ENCODE results near the gene FSHR.

Gene FSHR

GRCh38 chr2:49032936-49033335, 121.4 kb downstream of the FSHR start:
- no peak overlapping the region for H3K4me3 ChIP-seq (ENCODE audit: low read depth in 1 of 2, low read length in 2 of 2)
- H3K9me3 ChIP-seq (ENCODE audit: low read length): no peaks in the 10 kb centered on the region
- no peaks in the 10 kb centered on the region for H3K4me1 ChIP-seq (ENCODE audit: insufficient read depth, low read length)
- H3K27me3 ChIP-seq (ENCODE audit: control insufficient read depth in 1 of 2, insufficient read depth in 2 of 2, low read length in 2 of 2): no peaks in the 10 kb centered on the region
- H3K9ac ChIP-seq (ENCODE audit: low read length): no peak overlapping the region
- H3K27ac ChIP-seq (ENCODE audit: low read depth, low read length): no peak overlapping the region
- no peaks in the 10 kb centered on the region for H3K36me3 ChIP-seq (ENCODE audit: insufficient read depth, low read length)

GRCh38 chr2:49032126-49032525, 122.2 kb downstream of the FSHR start:
- no peaks in the 10 kb centered on the region for H3K27me3 ChIP-seq (ENCODE audit: control insufficient read depth in 1 of 2, insufficient read depth in 2 of 2, low read length in 2 of 2)
- H3K27ac ChIP-seq (ENCODE audit: low read depth, low read length): no peak overlapping the region
- no peaks in the 10 kb centered on the region for H3K36me3 ChIP-seq (ENCODE audit: insufficient read depth, low read length)
- H3K9me3 ChIP-seq (ENCODE audit: low read length): no peaks in the 10 kb centered on the region
- H3K4me3 ChIP-seq (ENCODE audit: low read depth in 1 of 2, low read length in 2 of 2): no peak overlapping the region
- H3K4me1 ChIP-seq (ENCODE audit: insufficient read depth, low read length): no peaks in the 10 kb centered on the region
- no peak overlapping the region for H3K9ac ChIP-seq (ENCODE audit: low read length)

- H3K4me1 ChIP-seq (ENCODE audit: insufficient read depth, low read length): no peaks in the 10 kb centered on the region
- no peaks in the 10 kb centered on the region for H3K9me3 ChIP-seq (ENCODE audit: low read length)
- H3K36me3 ChIP-seq (ENCODE audit: insufficient read depth, low read length): no peaks in the 10 kb centered on the region
- no peak overlapping the region for H3K27ac ChIP-seq (ENCODE audit: low read depth, low read length)
- no peak overlapping the region for H3K4me3 ChIP-seq (ENCODE audit: low read depth in 1 of 2, low read length in 2 of 2)
- no peaks in the 10 kb centered on the region for H3K27me3 ChIP-seq (ENCODE audit: control insufficient read depth in 1 of 2, insufficient read depth in 2 of 2, low read length in 2 of 2)
- no peak overlapping the region for H3K9ac ChIP-seq (ENCODE audit: low read length)
Observed at GRCh38 chr2:49029406-49029805, 124.9 kb downstream of the FSHR start.

- Histone ChIP-seq H3K4me1 (ENCODE audit: insufficient read depth, low read length) (no peaks in the 10 kb centered on the region), H3K4me3 (ENCODE audit: low read depth in 1 of 2, low read length in 2 of 2) (no peak overlapping the region), H3K9ac (ENCODE audit: low read length) (no peak overlapping the region), H3K36me3 (ENCODE audit: insufficient read depth, low read length) (no peaks in the 10 kb centered on the region), H3K27me3 (ENCODE audit: control insufficient read depth in 1 of 2, insufficient read depth in 2 of 2, low read length in 2 of 2) (no peaks in the 10 kb centered on the region), H3K9me3 (ENCODE audit: low read length) (no peaks in the 10 kb centered on the region), H3K27ac (ENCODE audit: low read depth, low read length) (no peak overlapping the region)
Observed at GRCh38 chr2:49028101-49028500, 126.2 kb downstream of the FSHR start.

DNA sequence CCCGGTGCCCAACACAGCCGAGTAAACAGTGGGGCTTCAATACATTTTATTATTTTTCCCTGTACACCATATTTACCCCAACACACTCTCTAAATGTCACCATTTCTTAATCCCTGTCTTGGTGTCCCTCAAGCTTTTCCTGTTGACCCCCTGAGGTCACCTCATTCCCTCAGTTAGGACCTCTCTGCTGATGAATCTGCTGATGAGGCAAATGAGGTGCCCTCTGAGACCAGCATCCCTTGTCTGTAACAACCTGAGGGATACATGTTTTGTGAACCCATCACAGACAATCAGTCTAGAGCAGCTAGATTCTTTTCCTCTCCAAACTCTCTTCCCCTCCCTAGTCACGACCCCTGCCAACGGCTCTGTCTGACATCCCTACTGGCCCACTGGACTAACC, 127.6 kb downstream of the FSHR start:
- Histone ChIP-seq H3K4me3 (ENCODE audit: low read depth in 1 of 2, low read length in 2 of 2) (no peak overlapping the region), H3K9ac (ENCODE audit: low read length) (no peak overlapping the region), H3K9me3 (ENCODE audit: low read length) (no peaks in the 10 kb centered on the region), H3K27me3 (ENCODE audit: control insufficient read depth in 1 of 2, insufficient read depth in 2 of 2, low read length in 2 of 2) (no peaks in the 10 kb centered on the region), H3K36me3 (ENCODE audit: insufficient read depth, low read length) (no peaks in the 10 kb centered on the region), H3K4me1 (ENCODE audit: insufficient read depth, low read length) (no peaks in the 10 kb centered on the region), H3K27ac (ENCODE audit: low read depth, low read length) (no peak overlapping the region)

DNA sequence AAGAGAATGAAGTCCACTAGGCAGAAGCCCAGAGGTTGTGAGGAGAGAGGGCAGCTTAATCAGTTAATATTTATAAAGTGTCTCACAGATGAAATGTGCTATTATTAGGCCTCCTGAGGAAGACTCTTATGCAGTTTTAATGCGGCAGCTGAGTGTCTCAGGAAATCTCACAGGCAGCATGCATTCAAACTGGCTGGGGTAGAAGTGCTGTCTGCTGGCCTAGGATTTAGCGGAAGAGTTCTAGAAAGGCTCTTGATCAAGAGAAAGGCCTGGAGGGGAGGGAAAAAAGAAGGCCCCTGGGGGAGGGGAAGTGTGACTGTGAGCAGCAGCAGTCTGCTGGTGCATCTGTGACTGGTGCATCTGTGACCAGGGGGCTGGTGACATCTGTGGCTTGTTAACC, 133.0 kb downstream of the FSHR start:
- no peak overlapping the region for H3K9ac ChIP-seq (ENCODE audit: low read length)
- H3K9me3 ChIP-seq (ENCODE audit: low read length): no peaks in the 10 kb centered on the region
- H3K4me1 ChIP-seq (ENCODE audit: insufficient read depth, low read length): no peaks in the 10 kb centered on the region
- no peaks in the 10 kb centered on the region for H3K27me3 ChIP-seq (ENCODE audit: control insufficient read depth in 1 of 2, insufficient read depth in 2 of 2, low read length in 2 of 2)
- no peak overlapping the region for H3K4me3 ChIP-seq (ENCODE audit: low read depth in 1 of 2, low read length in 2 of 2)
- H3K36me3 ChIP-seq (ENCODE audit: insufficient read depth, low read length): no peaks in the 10 kb centered on the region
- H3K27ac ChIP-seq (ENCODE audit: low read depth, low read length): no peak overlapping the region

DNA sequence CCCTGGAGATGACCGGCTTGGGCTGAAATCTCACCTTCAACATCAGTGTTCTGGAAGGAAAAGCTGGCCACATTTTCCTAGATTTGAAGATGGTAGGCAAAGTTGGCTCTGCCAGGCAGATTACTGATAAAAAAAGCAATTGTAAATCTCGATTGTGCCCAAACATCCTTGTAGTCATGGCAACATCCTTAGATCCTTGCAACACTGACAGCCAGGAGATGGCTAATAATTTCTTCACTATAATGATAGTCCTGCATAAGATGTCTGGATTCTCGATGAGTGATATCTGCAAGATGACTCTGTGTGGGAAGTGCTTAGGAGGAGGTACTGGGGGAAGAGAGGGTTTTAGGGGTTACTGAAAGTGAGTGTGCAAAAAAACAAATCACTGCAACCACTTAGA, 149.1 kb downstream of the FSHR start:
- Histone ChIP-seq H3K9me3 (ENCODE audit: low read length) (no peaks in the 10 kb centered on the region), H3K9ac (ENCODE audit: low read length) (no peak overlapping the region), H3K27me3 (ENCODE audit: control insufficient read depth in 1 of 2, insufficient read depth in 2 of 2, low read length in 2 of 2) (no peaks in the 10 kb centered on the region), H3K4me3 (ENCODE audit: low read depth in 1 of 2, low read length in 2 of 2) (no peak overlapping the region), H3K36me3 (ENCODE audit: insufficient read depth, low read length) (no peaks in the 10 kb centered on the region), H3K4me1 (ENCODE audit: insufficient read depth, low read length) (peaks cover 7% of the 10 kb centered on the region), H3K27ac (ENCODE audit: low read depth, low read length) (no peak overlapping the region)

- Histone ChIP-seq H3K36me3 (ENCODE audit: insufficient read depth, low read length) (no peaks in the 10 kb centered on the region), H3K4me1 (ENCODE audit: insufficient read depth, low read length) (peaks cover 7% of the 10 kb centered on the region), H3K27me3 (ENCODE audit: control insufficient read depth in 1 of 2, insufficient read depth in 2 of 2, low read length in 2 of 2) (no peaks in the 10 kb centered on the region), H3K9ac (ENCODE audit: low read length) (no peak overlapping the region), H3K27ac (ENCODE audit: low read depth, low read length) (no peak overlapping the region), H3K9me3 (ENCODE audit: low read length) (no peaks in the 10 kb centered on the region), H3K4me3 (ENCODE audit: low read depth in 1 of 2, low read length in 2 of 2) (no peak overlapping the region)
Observed at GRCh38 chr2:49004036-49004626, 150.2 kb downstream of the FSHR start.

DNA sequence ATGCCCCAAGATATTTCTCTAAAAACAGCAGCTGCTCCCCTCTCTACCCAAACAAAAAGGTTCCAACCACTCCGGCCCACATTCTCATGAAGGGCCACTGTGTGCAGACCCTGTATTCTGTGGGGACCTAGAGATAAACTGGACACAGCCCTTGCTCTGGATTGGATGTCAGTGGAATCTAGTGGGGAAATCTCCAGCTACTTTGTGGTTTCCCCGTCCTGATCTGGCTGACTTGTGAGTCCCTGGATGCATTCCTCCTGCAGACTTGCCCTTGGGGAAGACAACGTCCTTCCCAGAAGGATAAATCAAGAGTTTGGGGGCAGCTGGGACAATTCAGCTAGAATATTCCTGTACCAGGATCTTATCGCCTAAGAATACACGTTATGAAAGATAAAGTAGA, 151.1 kb downstream of the FSHR start:
- H3K9ac ChIP-seq (ENCODE audit: low read length): no peak overlapping the region

GRCh38 chr2:49002750-49003149, 151.6 kb downstream of the FSHR start:
- Histone ChIP-seq H3K27me3 (ENCODE audit: control insufficient read depth in 1 of 2, insufficient read depth in 2 of 2, low read length in 2 of 2) (no peaks in the 10 kb centered on the region), H3K9me3 (ENCODE audit: low read length) (no peaks in the 10 kb centered on the region), H3K27ac (ENCODE audit: low read depth, low read length) (no peak overlapping the region), H3K9ac (ENCODE audit: low read length) (no peak overlapping the region), H3K36me3 (ENCODE audit: insufficient read depth, low read length) (no peaks in the 10 kb centered on the region), H3K4me1 (ENCODE audit: insufficient read depth, low read length) (peaks cover 7% of the 10 kb centered on the region), H3K4me3 (ENCODE audit: low read depth in 1 of 2, low read length in 2 of 2) (no peak overlapping the region)

More for the DNA sequence above, 151.1 kb downstream of the FSHR start:
- Histone ChIP-seq H3K27me3 (ENCODE audit: control insufficient read depth in 1 of 2, insufficient read depth in 2 of 2, low read length in 2 of 2) (no peaks in the 10 kb centered on the region), H3K9me3 (ENCODE audit: low read length) (no peaks in the 10 kb centered on the region), H3K36me3 (ENCODE audit: insufficient read depth, low read length) (no peaks in the 10 kb centered on the region), H3K27ac (ENCODE audit: low read depth, low read length) (no peak overlapping the region), H3K4me3 (ENCODE audit: low read depth in 1 of 2, low read length in 2 of 2) (no peak overlapping the region), H3K4me1 (ENCODE audit: insufficient read depth, low read length) (peaks cover 7% of the 10 kb centered on the region)

GRCh38 chr2:49000695-49001094, 153.6 kb downstream of the FSHR start:
- Histone ChIP-seq H3K9me3 (ENCODE audit: low read length) (no peaks in the 10 kb centered on the region), H3K9ac (ENCODE audit: low read length) (no peak overlapping the region), H3K27me3 (ENCODE audit: control insufficient read depth in 1 of 2, insufficient read depth in 2 of 2, low read length in 2 of 2) (no peaks in the 10 kb centered on the region), H3K4me3 (ENCODE audit: low read depth in 1 of 2, low read length in 2 of 2) (no peak overlapping the region), H3K27ac (ENCODE audit: low read depth, low read length) (no peak overlapping the region), H3K36me3 (ENCODE audit: insufficient read depth, low read length) (no peaks in the 10 kb centered on the region), H3K4me1 (ENCODE audit: insufficient read depth, low read length) (peaks cover 7% of the 10 kb centered on the region)

- H3K27ac ChIP-seq (ENCODE audit: low read depth, low read length): no peak overlapping the region
- H3K9me3 ChIP-seq (ENCODE audit: low read length): no peaks in the 10 kb centered on the region
- H3K4me3 ChIP-seq (ENCODE audit: low read depth in 1 of 2, low read length in 2 of 2): no peak overlapping the region
- H3K27me3 ChIP-seq (ENCODE audit: control insufficient read depth in 1 of 2, insufficient read depth in 2 of 2, low read length in 2 of 2): no peaks in the 10 kb centered on the region
- peaks cover 7% of the 10 kb centered on the region for H3K4me1 ChIP-seq (ENCODE audit: insufficient read depth, low read length)
- no peaks in the 10 kb centered on the region for H3K36me3 ChIP-seq (ENCODE audit: insufficient read depth, low read length)
- H3K9ac ChIP-seq (ENCODE audit: low read length): no peak overlapping the region
Observed at GRCh38 chr2:48998449-48998848, 155.9 kb downstream of the FSHR start.

Data from muscle layer of colon (tissue), 2 donors.